Brain microvascular endothelial cell (primary cell): Measurements from ENCODE around the gene TMTC1.

Experiments
- DNase-seq: peaks from one replicate; pipeline ENCODE4 v3.0.0-alpha.2; 2020
- H3K27ac ChIP-seq: fragments of 250-450 bp; sonication (Bioruptor Pico); 2 replicates; pipeline ENCODE4 v1.5.1; 2020; ENCODE audit warnings: mild to moderate bottlenecking, moderate library complexity
- H3K27me3 ChIP-seq: fragments of 250-450 bp; sonication (Bioruptor Pico); replicated peaks from 2 replicates; pipeline ENCODE4 v1.5.1; 2020; ENCODE audit warnings: mild to moderate bottlenecking
- H3K36me3 ChIP-seq: fragments of 250-450 bp; sonication (Bioruptor Pico); replicated peaks from 2 replicates; pipeline ENCODE4 v1.5.1; 2020; ENCODE audit warnings: mild to moderate bottlenecking
- H3K4me3 ChIP-seq: 2 replicates; pipeline ENCODE4 v1.5.1; 2011; ENCODE audit warnings: low read depth, mild to moderate bottlenecking, control low read depth, low read length, moderate library complexity
- in situ Hi-C: cut with HindIII; loops from 2 replicates; pipeline ENCODE4 v1.10.0; 2017; ENCODE audit warnings: low sequenced_read_pairs, low pct_ligation_motif_present
- TF ChIP-seq, protein P1 (sequence below): IDR thresholded peaks from 2 replicates; pipeline ENCODE4 v1.5.1; 2011; ENCODE audit warnings: low read depth, mild to moderate bottlenecking, moderate library complexity, low read length, control low read depth, inconsistent platforms; ENCODE audit errors: missing control alignments

TMTC1 gene

DNA sequence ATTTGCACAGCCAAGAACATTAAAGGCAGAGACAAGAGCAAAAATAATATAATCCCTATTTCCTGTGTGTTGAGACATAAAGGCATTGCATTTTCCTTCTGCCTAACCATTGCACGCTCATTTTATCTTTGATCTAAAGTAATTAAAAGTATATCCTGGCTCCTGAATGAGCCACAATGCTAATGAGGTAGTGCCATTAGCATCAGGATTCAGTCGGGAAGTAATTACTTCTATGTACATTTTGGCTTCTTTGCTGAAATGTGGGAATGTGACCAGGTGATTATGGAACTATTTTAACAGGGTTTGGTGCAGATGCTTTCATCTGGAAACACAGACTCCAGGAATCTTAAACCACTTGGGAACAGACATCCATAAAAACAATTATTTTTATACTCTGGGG, 77.4 kb downstream of the TMTC1 start:
- DNase-seq: no peak
- in situ Hi-C loops: no loop called here

DNA sequence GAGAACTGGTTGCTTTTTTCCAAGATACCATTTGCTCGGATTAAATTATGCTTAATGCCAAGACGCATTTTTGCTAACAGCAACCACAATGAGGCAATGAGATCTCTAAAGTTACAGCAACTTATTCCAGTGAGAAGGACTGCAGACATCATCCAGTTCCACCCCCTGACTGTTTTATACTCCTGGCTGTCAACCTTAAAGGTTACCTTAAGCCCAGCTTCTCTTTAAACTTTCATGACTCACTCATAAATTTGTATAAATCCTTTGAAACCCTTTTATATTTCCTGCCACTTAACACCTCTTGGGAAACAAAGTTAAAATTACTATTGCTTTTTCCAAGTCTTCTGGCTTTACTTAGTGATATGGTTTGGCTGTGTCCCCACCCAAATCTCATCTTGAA, 80.2 kb downstream of the TMTC1 start:
- H3K27me3 ChIP-seq: no peaks in the 10 kb centered on the region
- TF ChIP-seq, protein P1, sequence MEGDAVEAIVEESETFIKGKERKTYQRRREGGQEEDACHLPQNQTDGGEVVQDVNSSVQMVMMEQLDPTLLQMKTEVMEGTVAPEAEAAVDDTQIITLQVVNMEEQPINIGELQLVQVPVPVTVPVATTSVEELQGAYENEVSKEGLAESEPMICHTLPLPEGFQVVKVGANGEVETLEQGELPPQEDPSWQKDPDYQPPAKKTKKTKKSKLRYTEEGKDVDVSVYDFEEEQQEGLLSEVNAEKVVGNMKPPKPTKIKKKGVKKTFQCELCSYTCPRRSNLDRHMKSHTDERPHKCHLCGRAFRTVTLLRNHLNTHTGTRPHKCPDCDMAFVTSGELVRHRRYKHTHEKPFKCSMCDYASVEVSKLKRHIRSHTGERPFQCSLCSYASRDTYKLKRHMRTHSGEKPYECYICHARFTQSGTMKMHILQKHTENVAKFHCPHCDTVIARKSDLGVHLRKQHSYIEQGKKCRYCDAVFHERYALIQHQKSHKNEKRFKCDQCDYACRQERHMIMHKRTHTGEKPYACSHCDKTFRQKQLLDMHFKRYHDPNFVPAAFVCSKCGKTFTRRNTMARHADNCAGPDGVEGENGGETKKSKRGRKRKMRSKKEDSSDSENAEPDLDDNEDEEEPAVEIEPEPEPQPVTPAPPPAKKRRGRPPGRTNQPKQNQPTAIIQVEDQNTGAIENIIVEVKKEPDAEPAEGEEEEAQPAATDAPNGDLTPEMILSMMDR: no peak
- no peaks in the 10 kb centered on the region for H3K36me3 ChIP-seq
- DNase-seq: no peak
- in situ Hi-C loops: no loop called here
- no peak overlapping the region for H3K27ac ChIP-seq
- H3K4me3 ChIP-seq: no peak overlapping the region

More for the DNA sequence above, 77.4 kb downstream of the TMTC1 start:
- TF ChIP-seq, protein P1: no peak
- Histone ChIP-seq H3K36me3 (no peaks in the 10 kb centered on the region), H3K4me3 (no peak overlapping the region), H3K27me3 (no peaks in the 10 kb centered on the region), H3K27ac (no peak overlapping the region)

DNA sequence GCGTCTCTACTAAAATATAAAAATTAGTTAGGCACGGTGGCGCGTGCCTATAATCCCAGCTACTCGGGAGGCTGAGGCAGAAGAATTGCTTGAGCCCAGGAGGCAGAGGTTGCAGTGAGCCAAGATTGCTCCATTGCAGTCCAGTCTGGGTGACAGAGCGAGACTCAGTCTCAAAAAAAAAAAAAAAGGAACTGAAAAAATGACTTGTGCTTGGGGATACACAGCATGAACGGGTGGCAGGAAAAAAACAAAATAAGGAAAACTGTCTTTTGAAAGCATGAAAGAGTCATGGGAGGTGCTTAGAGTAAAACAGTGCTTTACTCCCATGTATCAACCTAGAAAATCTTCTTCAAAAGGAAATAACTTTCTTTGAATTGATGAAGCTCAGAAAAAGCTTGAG, 80.8 kb downstream of the TMTC1 start:
- Histone ChIP-seq H3K4me3 (no peak overlapping the region), H3K27me3 (no peaks in the 10 kb centered on the region), H3K36me3 (no peaks in the 10 kb centered on the region), H3K27ac (no peak overlapping the region)
- DNase-seq: no peak
- in situ Hi-C loops: no loop called here
- TF ChIP-seq, protein P1: no peak

DNA sequence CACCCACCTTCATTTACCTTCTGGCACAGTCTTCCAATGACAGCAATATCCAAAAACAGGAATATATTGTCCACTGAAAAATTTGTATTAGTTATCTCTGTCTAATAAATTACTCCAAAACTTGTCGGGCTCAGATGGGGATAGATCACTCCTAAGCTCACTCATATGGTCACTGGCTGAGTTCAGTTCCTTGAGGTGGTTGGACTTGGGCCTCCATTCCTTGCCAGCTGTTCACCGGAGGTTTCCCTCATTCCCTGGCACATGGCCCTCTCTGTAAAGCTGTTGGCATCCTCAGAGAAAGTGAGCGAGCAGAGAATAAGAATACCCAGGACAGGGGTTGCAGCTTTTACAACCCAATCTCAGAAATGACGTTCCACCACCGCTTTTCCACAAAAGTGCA, 81.5 kb downstream of the TMTC1 start:
- DNase-seq: no peak
- no peak overlapping the region for H3K27ac ChIP-seq
- H3K36me3 ChIP-seq: no peaks in the 10 kb centered on the region
- no peaks in the 10 kb centered on the region for H3K27me3 ChIP-seq
- no peak overlapping the region for H3K4me3 ChIP-seq
- in situ Hi-C loops: no loop called here
- TF ChIP-seq, protein P1: no peak

DNA sequence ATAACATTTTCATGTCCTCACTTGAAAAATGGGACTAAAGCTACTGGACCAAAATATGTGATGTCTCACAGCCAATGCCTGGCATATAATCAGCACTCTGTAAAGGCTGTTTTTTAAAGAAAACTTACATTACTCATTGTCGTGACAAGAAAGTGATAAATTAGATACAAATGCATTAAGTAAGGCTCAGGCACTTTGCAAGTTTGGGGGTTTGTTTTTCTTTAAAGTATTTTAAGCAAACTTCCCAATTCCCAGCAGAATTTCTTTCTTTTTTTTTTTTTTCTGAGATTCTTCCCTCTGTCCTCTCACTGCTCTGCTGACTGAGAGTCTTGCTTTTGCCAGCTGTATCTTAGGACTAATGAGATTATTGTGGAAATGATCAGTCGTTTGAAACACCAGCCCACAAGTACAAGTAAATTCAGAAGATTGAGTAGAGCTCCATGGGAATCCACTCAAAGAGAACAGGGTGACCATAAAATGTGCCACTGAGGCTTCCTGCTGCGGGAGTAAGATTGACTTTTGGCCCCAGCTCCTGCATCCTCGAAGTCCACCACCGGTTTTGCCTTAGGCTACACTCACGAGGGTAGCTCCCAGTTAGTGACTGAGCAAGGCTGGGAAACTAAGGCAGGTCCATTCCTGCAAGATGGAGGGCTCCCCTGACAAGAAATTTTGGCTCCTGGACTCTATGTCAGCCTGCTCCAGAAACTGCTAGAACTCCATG, 82.8 kb downstream of the TMTC1 start:
- TF ChIP-seq, protein P1: no peak
- H3K4me3 ChIP-seq: no peak overlapping the region
- H3K27ac ChIP-seq: no peak overlapping the region
- no peaks in the 10 kb centered on the region for H3K36me3 ChIP-seq
- in situ Hi-C loops: no loop called here
- H3K27me3 ChIP-seq: no peaks in the 10 kb centered on the region
- DNase-seq: no peak

DNA sequence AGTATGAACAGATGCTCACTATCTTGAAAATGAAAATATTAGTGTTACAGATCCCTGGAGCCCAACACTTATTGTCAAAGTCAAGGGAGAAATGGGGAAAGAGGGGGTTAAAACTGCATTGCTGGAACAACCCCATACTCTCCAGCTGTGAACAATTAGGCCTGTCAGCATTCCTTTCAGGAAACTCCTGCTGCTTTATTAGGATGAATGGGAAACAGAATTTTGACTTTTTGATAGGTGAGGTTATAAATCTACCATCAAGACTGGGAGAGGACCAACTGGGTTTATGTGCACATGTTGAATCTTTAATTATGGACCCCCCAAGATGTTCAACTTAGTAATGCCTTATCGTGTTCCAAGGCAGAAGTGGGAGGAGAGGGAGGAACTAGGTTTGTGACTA, 85.0 kb downstream of the TMTC1 start:
- in situ Hi-C loops: no loop called here
- TF ChIP-seq, protein P1: no peak
- no peak overlapping the region for H3K4me3 ChIP-seq
- no peaks in the 10 kb centered on the region for H3K27me3 ChIP-seq
- DNase-seq: no peak
- H3K36me3 ChIP-seq: no peaks in the 10 kb centered on the region
- H3K27ac ChIP-seq: no peak overlapping the region
